ENCODE data around the gene B9D1.
A peak's percentile ranks its signal among the peaks of the same experiment; 100 is the strongest.
"Not testable (repeated sequence)": the region's sequence is repeated elsewhere in the genome, so short reads cannot be mapped to it uniquely, and the experiment has no call there.

B9D1 gene

GRCh38 chr17:19353401-19353800 lies 9.1 kb downstream of the B9D1 start:
- not testable (repeated sequence) for DNase-seq

- DNase-seq = no peak
These were observed 13.7 kb downstream of the B9D1 start for GRCh38 chr17:19348806-19349205.

DNA sequence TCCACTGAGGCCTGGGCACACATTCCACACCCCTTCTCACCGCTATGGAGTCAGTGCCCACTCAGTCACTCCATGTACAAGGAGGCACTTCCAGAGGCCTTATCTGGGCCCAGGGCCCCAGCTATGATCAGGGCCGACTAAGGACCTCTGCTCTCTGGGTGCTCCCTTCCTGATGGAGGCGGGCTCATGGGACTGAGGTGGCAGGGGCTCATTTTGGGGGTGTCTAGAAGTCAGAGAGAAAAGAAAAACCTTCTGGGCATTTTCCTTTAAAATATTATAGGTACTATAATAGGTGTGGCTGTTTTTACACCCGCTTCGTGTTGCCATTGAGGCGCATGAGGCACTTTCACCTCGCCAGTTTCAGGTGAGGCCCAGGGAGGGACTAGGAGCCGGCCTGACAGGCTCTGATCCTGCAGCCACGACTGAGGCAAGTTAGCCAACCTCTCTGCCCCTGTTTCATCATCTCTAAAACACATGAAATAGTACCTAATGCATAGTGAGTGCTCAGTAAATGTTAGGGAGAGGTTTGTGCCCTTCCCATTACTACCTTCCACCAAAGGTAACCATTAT lies 14.4 kb downstream of the B9D1 start:
- no peak for DNase-seq

GRCh38 chr17:19347323-19348080 lies 15.0 kb downstream of the B9D1 start:
- DNase-seq = no peak

- no peak for DNase-seq
These were observed 15.9 kb downstream of the B9D1 start for GRCh38 chr17:19346351-19347255.

GRCh38 chr17:19345486-19346350 lies 16.8 kb downstream of the B9D1 start:
- DNase-seq = no peak

DNA sequence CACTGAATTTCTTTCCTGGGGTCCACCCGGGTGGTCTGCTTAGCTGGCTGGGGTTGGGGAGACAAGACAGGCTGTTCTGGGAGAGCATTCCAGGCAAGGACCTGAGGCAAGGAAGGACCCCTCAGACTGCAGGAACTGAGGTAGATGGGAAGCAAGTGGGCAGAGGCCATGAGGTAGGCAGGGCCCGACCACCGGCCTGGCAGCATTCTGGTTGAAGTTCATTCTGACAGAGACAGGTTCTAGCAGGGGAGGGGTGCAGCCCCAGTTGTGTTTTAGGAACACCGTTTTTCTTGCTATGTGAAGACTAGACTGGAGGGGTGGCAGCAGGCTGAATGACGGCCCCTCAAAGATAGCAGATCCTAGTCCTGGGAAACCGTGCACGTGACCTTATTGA lies 17.5 kb downstream of the B9D1 start:
- no peak for DNase-seq

- no peak for DNase-seq
These were observed 18.0 kb downstream of the B9D1 start for GRCh38 chr17:19344311-19345066.

DNA sequence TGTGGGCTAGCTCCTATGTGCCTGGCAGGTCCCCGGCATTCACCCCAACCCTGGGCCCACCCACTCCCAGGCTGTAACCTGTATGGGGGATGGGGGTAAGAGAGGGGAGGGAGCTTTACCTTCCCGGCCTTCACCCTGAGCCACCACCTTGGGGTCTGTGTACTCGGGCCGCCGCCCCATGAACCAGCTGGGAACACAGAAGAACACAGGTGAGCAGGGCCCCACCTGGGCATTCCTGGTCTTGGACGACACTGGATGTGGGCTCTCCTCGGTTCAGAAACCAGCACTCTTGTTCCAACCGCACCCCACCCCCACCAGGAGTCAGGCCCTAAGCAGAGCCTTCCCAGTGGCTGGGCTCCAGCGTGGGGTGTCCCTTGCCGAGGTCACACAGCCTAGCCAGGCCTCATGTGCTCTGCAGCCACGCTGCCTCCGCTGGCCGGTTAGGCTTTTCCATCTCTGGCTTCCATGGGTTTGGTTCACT lies 18.8 kb downstream of the B9D1 start:
- DNase-seq = no peak

GRCh38 chr17:19343256-19343630 lies 19.3 kb downstream of the B9D1 start:
- DNase-seq = no peak

- DNase-seq = no peak
These were observed 19.8 kb downstream of the B9D1 start for GRCh38 chr17:19342611-19343255.

DNA sequence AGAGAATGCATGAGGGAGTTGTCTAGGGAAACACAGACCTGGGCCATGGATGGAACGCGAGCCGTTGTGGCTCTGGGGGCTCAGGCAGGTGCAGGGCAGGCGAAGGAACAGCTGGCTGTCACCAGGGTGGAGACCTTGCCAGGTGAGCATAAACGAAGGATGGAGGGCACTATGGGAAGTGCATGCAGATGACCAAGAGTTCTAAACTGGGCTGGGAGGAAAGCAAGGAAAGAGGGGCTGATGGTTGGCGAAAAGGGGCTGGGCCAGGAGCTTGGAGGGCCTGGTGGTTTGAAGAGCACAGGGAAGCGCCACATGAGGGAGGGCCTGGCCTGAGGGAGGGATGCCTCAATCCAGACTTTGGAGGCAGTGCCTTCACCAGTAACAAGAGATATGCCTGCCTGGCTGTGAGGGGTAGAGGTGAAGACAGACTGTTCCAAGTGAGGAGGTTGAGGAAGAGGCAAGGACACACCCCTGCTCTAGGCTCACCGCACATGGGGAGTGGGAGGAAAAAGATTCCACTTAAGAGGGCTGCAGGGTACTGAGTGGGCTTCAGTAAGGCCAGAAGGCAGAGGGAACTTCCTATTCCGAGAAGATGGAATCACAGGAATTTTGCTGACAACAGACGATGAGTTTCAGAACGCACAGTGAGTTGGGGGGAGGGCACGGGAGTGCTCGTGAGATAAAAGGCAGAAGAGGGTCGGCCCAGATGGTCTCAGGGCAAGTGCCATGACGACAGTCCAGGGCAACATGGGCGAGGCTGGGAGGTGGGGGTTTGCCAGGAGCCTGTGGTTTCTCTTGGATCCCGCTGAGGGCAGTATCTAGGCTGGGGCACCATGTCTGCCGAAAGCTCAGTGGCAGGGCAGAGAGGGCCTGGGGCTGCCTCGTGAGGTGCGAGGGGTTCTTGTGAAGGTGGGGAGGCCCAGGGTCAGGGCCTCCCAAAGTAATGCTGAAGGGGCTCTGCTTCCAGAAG lies 20.6 kb downstream of the B9D1 start:
- no peak for DNase-seq

GRCh38 chr17:19341211-19341631 lies 21.3 kb downstream of the B9D1 start:
- no peak for DNase-seq

DNA sequence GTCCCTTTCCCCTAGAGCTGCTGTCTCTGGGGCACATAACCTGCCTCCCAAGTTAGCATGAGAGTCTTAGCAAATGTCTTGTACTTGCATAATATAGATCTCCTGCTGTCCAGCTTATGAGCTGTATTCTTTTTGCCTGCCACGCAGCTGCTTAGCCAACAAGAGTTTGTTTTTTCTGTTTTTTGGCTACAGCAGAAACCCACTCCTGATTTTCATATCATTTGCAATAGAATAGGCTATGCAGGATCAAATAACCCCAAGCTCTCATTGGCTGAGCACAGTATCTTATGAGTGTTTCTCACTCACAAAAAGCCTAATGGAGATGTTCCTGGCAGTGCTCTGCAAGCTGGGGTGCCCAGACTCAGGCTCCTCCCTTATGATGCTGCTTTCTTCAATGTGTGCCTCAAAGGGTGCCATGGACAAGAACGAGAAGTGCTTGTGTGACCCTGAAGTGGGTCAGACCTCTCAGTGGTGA lies 23.1 kb downstream of the B9D1 start:
- DNase-seq = no peak

- DNase-seq = peak; percentile 29
These were observed 24.2 kb downstream of the B9D1 start for GRCh38 chr17:19338031-19338990.

GRCh38 chr17:19337712-19338023 lies 24.9 kb downstream of the B9D1 start:
- DNase-seq = no peak

- DNase-seq = no peak
These were observed 25.4 kb downstream of the B9D1 start for GRCh38 chr17:19336938-19337711.
